ENCODE results near the gene ING1.

ING1 gene

DNA sequence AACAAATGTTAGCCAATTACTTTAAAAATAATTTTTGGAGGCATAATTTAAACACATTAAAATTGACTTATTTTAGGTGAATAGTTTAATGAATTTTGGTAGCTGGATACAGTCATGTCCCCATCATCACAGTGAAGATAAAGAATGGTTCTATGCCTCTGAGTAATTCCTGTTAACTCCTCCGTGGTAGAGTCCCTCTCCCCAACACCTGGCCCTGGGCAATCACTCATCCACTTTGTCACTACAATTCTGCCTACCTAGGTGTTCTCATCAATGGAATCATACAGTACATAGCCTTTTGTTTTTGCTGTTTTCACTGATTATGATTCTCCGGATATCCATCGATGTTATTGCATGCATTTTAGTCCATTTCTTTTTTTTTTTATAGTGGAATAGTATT lies 55.6 kb downstream of the ING1 start:
- H3K4me3 ChIP-seq (ENCODE audit: low read depth, low read length), result no peak overlapping the region

DNA sequence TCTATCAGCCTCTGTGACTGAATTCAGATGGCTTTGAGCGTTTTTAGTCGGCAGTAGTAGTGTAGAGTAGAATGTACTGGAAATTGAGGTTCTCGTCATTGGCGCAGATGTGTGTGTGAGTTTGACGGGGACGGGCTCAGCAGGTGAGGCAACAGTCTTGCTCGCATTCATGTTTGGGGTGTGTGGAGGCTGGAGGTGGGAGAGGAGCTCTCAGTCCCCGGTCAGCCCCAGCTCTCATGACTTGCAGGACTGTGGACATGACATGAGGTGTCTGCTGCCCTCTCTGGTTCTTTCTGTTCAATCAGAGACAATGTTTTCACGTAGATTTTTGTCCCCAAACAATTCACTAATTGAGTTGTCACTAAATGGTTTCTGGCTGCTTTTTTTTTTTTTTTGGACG lies 57.2 kb downstream of the ING1 start:
- no peak overlapping the region for H3K4me3 ChIP-seq (ENCODE audit: low read depth, low read length)

DNA sequence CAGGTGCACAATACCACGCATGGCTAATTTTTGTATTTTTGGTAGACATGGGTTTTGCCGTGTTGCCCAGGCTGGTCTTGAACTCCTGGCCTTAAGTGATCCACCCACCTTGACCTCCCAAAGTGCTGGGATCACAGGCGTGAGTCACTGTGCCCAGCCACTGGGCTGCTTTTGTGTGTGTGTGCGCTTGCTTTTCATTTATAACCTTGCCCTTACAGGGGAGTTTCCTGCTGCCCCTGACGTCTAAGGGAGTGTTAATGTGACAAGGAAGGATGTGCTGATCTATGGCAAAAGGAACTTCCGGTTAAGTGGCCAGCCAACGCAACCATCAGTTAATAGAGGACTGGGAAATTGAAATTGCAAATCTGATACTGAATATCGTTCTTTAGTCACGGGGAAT lies 57.7 kb downstream of the ING1 start:
- H3K4me3 ChIP-seq (ENCODE audit: low read depth, low read length), result no peak overlapping the region

DNA sequence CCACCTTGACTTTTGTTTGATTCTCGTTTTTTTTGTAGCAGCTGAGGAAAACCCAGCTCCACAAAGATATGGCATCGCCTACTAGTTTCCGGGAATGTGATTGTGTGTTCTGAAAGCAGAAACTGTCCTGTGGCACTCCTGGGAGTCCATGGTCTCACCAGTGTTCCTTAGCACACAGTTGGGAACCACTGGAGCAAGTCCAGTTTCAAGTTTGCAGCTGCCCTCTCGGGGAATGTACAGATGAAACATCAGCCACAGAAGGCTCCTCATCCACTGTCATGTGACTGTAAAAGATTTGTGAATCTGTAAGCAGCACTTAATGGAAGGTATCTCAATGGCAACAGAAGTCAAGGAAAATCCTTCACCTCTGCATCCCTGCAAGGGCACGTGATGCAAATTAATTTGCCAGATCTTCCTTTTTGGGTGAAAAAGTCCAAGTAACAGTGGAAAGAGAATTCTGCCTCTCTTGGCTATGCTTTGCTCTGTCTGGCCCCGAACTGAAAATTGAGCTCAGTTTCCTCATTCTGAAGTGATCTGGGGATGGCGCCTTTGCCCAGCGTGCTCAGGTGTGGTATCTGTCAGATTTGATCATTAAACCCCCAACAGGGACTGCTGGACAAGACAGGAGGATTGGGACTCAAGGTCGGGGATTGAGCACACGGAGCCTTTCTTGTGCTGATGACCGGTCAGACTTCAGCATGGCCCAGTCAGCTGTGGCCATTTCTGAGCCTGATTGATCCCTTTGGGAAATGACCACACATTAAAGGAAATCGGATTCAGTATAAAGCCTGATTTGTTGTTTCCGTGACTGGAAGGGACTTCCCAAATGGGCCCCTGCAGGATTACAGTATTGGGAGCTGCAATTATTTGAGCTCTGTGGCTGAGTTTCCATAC lies 58.8 kb downstream of the ING1 start:
- H3K4me3 ChIP-seq (ENCODE audit: low read depth, low read length), result no peak overlapping the region

Measured in iPS-11a (cell line).